Stimulated activated memory B cell treated with anti-CD40 and anti-IgM and Interleukin-4, amounts not matched to agents 10 μg/mL and 1 μg/mL and 100 μg/mL, for 72 hours (primary cell): ENCODE results near the gene DCDC2.

Experiments
- ATAC-seq: fragments of 150-1000 bp; cut with Tn5 transposase; 2 replicates; pipeline ENCODE4 v1.10.0; 2021
- H3K27ac Mint-ChIP-seq: one replicate; pipeline ENCODE4 v1.8.0; 2022; ENCODE audit warnings: mild to moderate bottlenecking, mixed read lengths
- H3K27me3 Mint-ChIP-seq: one replicate; pipeline ENCODE4 v1.8.0; 2022; ENCODE audit warnings: mixed read lengths
- H3K36me3 Mint-ChIP-seq: one replicate; pipeline ENCODE4 v1.8.0; 2022; ENCODE audit warnings: mixed read lengths
- H3K4me1 Mint-ChIP-seq: one replicate; pipeline ENCODE4 v1.8.0; 2022; ENCODE audit warnings: mixed read lengths
- H3K4me3 Mint-ChIP-seq: one replicate; pipeline ENCODE4 v1.8.0; 2022; ENCODE audit warnings: mild to moderate bottlenecking, moderate library complexity, mixed read lengths
- H3K9me3 Mint-ChIP-seq: one replicate; pipeline ENCODE4 v1.8.0; 2022; ENCODE audit warnings: mixed read lengths

The DCDC2 gene

DNA sequence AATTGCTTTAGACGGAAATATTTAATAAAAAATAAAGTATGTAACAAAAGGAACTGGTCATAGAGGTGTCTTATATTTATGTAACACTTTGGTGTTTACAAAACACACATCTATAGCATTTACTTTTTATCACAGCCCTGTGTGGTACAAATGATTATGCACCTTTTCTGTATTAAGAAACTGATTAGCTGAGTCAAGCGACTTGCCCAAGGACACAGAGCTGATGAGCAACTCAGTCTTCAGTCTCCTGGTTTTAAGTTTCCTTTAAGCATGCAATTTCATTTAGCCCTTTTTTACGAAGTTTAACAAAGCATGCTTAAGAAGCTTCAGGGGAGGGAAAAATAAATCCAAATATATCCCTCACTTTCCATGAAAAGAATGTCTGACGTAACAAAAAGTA, 2.5 kb downstream of the DCDC2 start:
- no peak overlapping the region for H3K4me3 Mint-ChIP-seq
- ATAC-seq = no peak
- H3K27me3 Mint-ChIP-seq = peaks cover 9% of the 10 kb centered on the region
- H3K9me3 Mint-ChIP-seq = no peaks in the 10 kb centered on the region
- no peaks in the 10 kb centered on the region for H3K36me3 Mint-ChIP-seq
- H3K4me1 Mint-ChIP-seq = peaks cover 25% of the 10 kb centered on the region
- no peak overlapping the region for H3K27ac Mint-ChIP-seq

DNA sequence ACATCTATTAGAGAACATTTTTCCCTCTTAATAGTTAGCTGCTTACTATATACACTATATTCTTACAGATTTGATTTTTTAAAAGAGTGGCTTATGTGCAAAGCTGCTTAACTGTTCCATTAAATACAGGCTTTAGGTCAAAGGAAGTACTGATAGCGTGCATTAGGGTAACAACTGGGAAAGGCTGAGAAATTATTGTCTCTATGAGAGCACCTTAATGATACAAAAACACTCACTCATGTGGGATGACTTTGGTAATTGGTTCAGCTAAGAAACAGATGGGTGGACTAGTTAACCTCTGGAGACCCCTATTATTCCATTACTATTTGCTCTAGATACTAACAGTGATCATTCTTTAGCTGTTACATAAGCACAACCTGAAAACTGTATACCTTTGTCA, 4.0 kb downstream of the DCDC2 start:
- Mint-ChIP-seq H3K4me1 (peaks cover 14% of the 10 kb centered on the region), H3K36me3 (no peaks in the 10 kb centered on the region), H3K4me3 (no peak overlapping the region), H3K27me3 (peaks cover 19% of the 10 kb centered on the region), H3K27ac (no peak overlapping the region), H3K9me3 (no peaks in the 10 kb centered on the region)
- ATAC-seq = no peak

GRCh38 chr6:24352434-24352833, 5.4 kb downstream of the DCDC2 start:
- Mint-ChIP-seq H3K27me3 (peaks cover 15% of the 10 kb centered on the region), H3K4me1 (peaks cover 4% of the 10 kb centered on the region), H3K36me3 (no peaks in the 10 kb centered on the region), H3K9me3 (no peaks in the 10 kb centered on the region), H3K27ac (no peak overlapping the region), H3K4me3 (no peak overlapping the region)
- no peak for ATAC-seq

DNA sequence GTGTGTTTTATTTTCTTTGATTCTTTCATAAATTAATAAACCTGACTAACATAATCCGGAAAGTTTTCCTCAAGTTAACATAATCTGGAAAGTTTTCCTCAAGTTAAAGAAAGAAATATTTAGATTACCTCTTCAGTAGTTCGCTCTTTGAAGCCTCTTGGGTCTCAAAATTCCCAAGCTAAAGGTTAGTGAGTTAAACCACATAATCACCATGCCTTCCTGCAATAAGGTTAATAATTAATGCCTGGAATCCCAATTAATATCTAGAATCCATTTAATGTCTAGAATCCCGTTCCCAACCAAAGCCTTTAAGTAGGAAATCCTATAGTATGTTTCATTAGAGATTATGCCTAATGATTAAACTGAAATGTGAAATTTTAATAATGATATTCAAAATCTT, 12.9 kb downstream of the DCDC2 start:
- H3K27me3 Mint-ChIP-seq = peaks cover 73% of the 10 kb centered on the region

DNA sequence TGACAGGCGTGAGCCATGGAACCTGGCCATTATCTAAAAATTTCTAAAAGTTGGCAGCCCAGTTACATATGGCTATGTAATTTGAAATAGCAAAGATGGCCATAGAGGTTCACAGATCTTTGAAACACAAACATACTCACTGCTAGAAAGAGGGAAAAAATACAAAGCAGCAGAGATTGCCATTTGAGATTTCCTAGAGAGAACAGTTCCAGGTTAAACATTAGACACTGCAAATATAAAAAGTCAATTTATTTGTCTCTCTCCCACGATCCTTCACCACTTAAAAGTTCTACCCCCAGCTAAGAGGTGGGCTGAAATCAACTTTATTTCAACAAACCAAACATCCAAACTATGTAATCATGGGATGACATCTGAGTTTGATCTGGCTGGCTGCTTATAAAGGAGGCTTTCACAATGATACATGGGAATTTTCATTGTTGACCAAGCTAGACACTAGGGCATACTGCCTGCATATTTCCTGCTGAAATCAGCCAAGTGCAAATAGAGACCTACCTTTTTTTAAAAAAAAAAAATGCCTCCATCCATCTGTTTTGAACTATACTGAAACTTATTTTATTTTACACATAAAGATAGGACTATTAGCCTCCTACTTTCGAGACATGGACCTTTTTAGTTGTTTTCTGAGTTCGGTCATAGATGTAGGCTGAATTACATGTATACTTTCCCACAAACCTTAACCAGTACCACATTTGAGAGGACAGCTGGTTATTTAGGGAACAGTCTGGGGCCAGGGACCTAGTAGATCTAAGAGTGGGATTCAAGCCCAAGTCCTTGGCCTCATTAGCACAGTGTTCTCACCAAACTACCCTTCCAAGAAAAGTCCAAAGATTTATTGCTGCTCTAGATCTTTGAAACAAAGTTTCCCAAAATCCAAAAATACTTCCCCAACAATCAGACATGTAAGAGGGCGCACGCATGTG, 16.6 kb downstream of the DCDC2 start:
- no peak for ATAC-seq
- Mint-ChIP-seq H3K27ac (no peak overlapping the region), H3K36me3 (peaks cover 4% of the 10 kb centered on the region), H3K4me3 (no peak overlapping the region), H3K9me3 (peaks cover 14% of the 10 kb centered on the region), H3K27me3 (peaks cover 59% of the 10 kb centered on the region), H3K4me1 (no peaks in the 10 kb centered on the region)

More for the DNA sequence above, 12.9 kb downstream of the DCDC2 start:
- H3K9me3 Mint-ChIP-seq = no peaks in the 10 kb centered on the region
- H3K27ac Mint-ChIP-seq = no peak overlapping the region
- H3K4me3 Mint-ChIP-seq = no peak overlapping the region
- H3K4me1 Mint-ChIP-seq = no peaks in the 10 kb centered on the region
- no peak for ATAC-seq
- H3K36me3 Mint-ChIP-seq = no peaks in the 10 kb centered on the region

DNA sequence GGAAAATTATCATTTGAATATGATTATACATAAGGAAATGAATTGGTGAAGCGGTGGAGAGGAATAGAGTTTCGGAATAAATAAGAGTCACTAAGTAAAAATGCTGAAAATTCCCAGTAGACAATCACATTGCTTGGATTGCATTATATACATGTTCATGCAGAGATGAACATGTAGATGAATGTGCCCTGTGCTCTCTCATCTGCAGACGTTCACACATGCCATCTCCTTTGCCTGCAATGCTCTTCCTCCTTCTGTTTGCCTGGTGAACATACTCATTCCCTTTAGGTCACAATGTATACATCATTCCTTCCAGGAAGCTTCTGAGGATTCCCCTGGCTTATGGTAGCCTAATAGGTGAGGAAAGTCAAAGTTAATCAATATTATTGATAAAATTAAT, 17.9 kb downstream of the DCDC2 start:
- Mint-ChIP-seq H3K36me3 (peaks cover 4% of the 10 kb centered on the region), H3K4me3 (no peak overlapping the region), H3K4me1 (no peaks in the 10 kb centered on the region), H3K9me3 (peaks cover 14% of the 10 kb centered on the region), H3K27me3 (peaks cover 48% of the 10 kb centered on the region), H3K27ac (no peak overlapping the region)
- ATAC-seq = no peak

GRCh38 chr6:24334285-24334684, 23.6 kb downstream of the DCDC2 start:
- ATAC-seq = no peak
- Mint-ChIP-seq H3K36me3 (peaks cover 4% of the 10 kb centered on the region), H3K4me1 (no peaks in the 10 kb centered on the region), H3K9me3 (peaks cover 14% of the 10 kb centered on the region), H3K27me3 (peaks cover 6% of the 10 kb centered on the region), H3K27ac (no peak overlapping the region), H3K4me3 (no peak overlapping the region)

- no peak overlapping the region for H3K27ac Mint-ChIP-seq
- H3K4me3 Mint-ChIP-seq = no peak overlapping the region
- no peak for ATAC-seq
- peaks cover 10% of the 10 kb centered on the region for H3K27me3 Mint-ChIP-seq
- no peaks in the 10 kb centered on the region for H3K9me3 Mint-ChIP-seq
- no peaks in the 10 kb centered on the region for H3K4me1 Mint-ChIP-seq
- H3K36me3 Mint-ChIP-seq = no peaks in the 10 kb centered on the region
These were observed 25.5 kb downstream of the DCDC2 start for GRCh38 chr6:24332317-24332716.

GRCh38 chr6:24330137-24330732, 27.6 kb downstream of the DCDC2 start:
- H3K4me1 Mint-ChIP-seq = no peaks in the 10 kb centered on the region
- no peak for ATAC-seq
- H3K9me3 Mint-ChIP-seq = no peaks in the 10 kb centered on the region
- no peak overlapping the region for H3K4me3 Mint-ChIP-seq
- no peak overlapping the region for H3K27ac Mint-ChIP-seq
- peaks cover 10% of the 10 kb centered on the region for H3K27me3 Mint-ChIP-seq
- no peaks in the 10 kb centered on the region for H3K36me3 Mint-ChIP-seq

- no peaks in the 10 kb centered on the region for H3K36me3 Mint-ChIP-seq
- H3K4me1 Mint-ChIP-seq = no peaks in the 10 kb centered on the region
- H3K9me3 Mint-ChIP-seq = no peaks in the 10 kb centered on the region
- H3K27ac Mint-ChIP-seq = no peak overlapping the region
- peaks cover 10% of the 10 kb centered on the region for H3K27me3 Mint-ChIP-seq
- no peak overlapping the region for H3K4me3 Mint-ChIP-seq
- ATAC-seq = no peak
These were observed 28.4 kb downstream of the DCDC2 start for GRCh38 chr6:24329451-24329850.

DNA sequence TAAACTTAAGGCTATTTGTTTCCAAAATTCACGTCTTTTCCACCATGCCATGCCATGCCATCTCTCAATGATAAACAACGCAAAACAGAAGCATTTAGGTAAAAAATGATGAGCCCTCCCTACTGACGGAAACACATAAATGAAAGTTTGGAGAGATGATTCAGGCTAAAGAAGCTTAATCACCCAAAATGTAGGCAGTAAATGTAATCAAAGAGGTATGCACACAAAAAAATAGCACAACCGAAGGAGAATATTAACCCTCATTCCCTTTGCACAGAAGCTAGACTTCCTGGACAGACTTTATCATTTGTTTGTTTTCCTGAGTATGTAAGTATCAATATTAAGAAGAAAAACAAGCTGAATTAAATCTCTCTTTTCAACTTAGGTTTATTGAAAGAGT, 28.8 kb downstream of the DCDC2 start:
- Mint-ChIP-seq H3K36me3 (no peaks in the 10 kb centered on the region), H3K27me3 (peaks cover 10% of the 10 kb centered on the region), H3K27ac (no peak overlapping the region), H3K9me3 (no peaks in the 10 kb centered on the region), H3K4me1 (no peaks in the 10 kb centered on the region), H3K4me3 (no peak overlapping the region)
- ATAC-seq = no peak

GRCh38 chr6:24327756-24328155, 30.1 kb downstream of the DCDC2 start:
- ATAC-seq = no peak
- H3K27ac Mint-ChIP-seq = no peak overlapping the region
- H3K36me3 Mint-ChIP-seq = no peaks in the 10 kb centered on the region

DNA sequence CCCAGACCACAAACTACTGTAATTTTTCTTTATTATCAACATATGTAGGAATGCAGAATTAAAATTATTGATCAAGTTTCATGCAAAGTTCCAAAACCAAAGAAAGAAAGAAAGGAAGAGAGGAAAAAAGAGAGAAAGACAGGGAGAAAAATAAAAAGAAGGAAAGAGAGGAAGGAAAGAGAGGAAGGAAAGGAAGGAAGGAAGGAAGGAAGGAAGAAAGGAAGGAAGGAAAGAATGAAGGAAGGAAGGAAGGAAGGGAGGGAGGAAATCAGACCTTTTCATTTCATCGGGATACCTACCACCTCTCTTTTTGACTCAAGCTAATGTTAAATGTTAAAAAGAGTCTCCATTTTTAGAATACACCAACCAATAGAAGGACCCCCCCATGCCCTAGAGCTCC, 31.9 kb downstream of the DCDC2 start:
- Mint-ChIP-seq H3K9me3 (no peaks in the 10 kb centered on the region), H3K4me1 (no peaks in the 10 kb centered on the region), H3K4me3 (no peak overlapping the region), H3K27ac (no peak overlapping the region), H3K36me3 (no peaks in the 10 kb centered on the region), H3K27me3 (peaks cover 25% of the 10 kb centered on the region)
- no peak for ATAC-seq

More at GRCh38 chr6:24327756-24328155, 30.1 kb downstream of the DCDC2 start:
- Mint-ChIP-seq H3K4me3 (no peak overlapping the region), H3K27me3 (peaks cover 16% of the 10 kb centered on the region), H3K9me3 (no peaks in the 10 kb centered on the region), H3K4me1 (no peaks in the 10 kb centered on the region)

DNA sequence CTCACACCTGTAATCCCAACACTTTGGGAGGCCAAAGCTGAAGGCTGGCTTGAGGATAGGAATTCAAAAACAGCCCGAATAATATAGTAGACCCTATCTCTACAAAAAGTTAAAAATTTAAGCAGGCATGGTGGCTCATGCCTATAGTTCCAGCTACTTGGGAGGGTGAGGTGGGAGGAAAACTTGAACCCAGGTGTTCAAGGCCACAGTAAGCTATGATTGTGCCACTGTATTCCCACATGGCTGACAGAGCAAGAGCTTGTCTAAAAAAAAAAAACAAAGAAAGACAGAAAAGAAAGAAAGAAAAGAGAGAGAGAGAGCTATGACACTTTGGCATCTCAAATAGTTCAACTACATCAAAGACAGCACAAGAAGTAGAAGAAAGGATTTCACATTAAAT, 33.2 kb downstream of the DCDC2 start:
- H3K27ac Mint-ChIP-seq = no peak overlapping the region
- ATAC-seq = no peak
- H3K9me3 Mint-ChIP-seq = no peaks in the 10 kb centered on the region
- no peaks in the 10 kb centered on the region for H3K4me1 Mint-ChIP-seq
- no peaks in the 10 kb centered on the region for H3K36me3 Mint-ChIP-seq
- H3K27me3 Mint-ChIP-seq = peaks cover 29% of the 10 kb centered on the region
- H3K4me3 Mint-ChIP-seq = no peak overlapping the region

DNA sequence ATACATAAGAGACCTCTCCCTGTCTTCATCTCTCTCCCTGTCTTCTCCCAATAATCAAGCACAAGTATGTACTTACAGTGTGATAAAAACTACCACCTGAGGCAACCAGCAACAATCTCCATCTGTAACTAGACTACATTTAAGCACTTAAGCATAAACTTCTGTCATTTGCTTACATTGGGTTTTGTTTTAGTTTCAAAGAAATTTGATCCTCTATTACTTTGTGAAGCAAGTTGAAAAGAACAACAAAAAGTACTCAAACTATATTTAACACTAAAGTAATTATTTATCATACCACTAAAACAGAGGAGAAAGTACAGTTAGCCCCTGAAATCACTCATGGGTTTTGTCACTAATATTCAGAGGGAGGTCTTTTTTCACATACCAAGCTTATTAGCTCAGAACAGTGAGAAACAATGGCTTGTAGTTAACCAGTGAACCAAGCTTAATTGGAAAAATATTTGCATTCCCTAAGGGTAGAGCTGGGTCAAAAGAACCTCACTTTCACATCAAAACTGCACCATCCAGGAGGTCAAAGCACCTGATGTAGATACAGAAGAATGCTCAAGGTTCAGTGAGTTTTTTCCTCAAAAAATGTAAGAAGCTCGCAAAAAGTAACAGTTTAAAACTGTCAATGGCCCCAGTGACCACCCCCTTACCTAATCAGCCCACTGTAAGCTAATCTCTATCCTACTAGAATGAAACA, 34.1 kb downstream of the DCDC2 start:
- no peak overlapping the region for H3K27ac Mint-ChIP-seq
- no peaks in the 10 kb centered on the region for H3K36me3 Mint-ChIP-seq
- H3K4me1 Mint-ChIP-seq = no peaks in the 10 kb centered on the region
- H3K27me3 Mint-ChIP-seq = peaks cover 29% of the 10 kb centered on the region
- ATAC-seq = no peak
- H3K4me3 Mint-ChIP-seq = no peak overlapping the region
- H3K9me3 Mint-ChIP-seq = no peaks in the 10 kb centered on the region
